HCT116 (cell line): ENCODE results near the gene INS. TPM values are rescaled to one million over a fixed set of nuclear protein-coding genes. Genes with fewer than 3 reads are reported as not detected.

ENCODE experiments used
- ATAC-seq: fragments of 200-7000 bp; cut with Tn5 transposase; 2 replicates; pipeline ENCODE4 v1.9.1; 2020; ENCODE audit warnings: mild to moderate bottlenecking, moderate library complexity
- BruUV-seq: library from RNA; stranded (reverse); fragments of 400-500 nt; replicated peaks from 2 replicates; lab custom pipeline; 2021; lab: Mats Ljungman, UMichigan
- CTCF ChIA-PET: fragments of 300-600 bp; sonication (Branson Sonifier 250); formaldehyde crosslinking; loops from one replicate; lab custom pipeline; 2021; ENCODE audit warnings: antibody characterized with exemption; lab: Charles Lee
- POLR2A ChIA-PET: fragments of 300-600, 350-600 bp; sonication (Branson Sonifier 250); formaldehyde crosslinking; loops from one replicate; lab custom pipeline; 2021; ENCODE audit warnings: antibody characterized with exemption; lab: Charles Lee
- RAD21 ChIA-PET, 2 experiments: fragments of 300-600 bp; sonication (Branson Sonifier 250); formaldehyde crosslinking; loops; one replicate each; lab custom pipeline; 2023; ENCODE audit warnings: low total read pairs in 2 of 2; ENCODE audit not compliant: uncharacterized antibody in 2 of 2, unreplicated experiment in 2 of 2, low non-redundant PET in 1 of 2; lab: Charles Lee
- DNase-seq: peaks from one replicate; pipeline ENCODE4 v3.0.0-alpha.2; 2010; ENCODE audit warnings: low read depth, low spot score
- H2AFZ ChIP-seq: fragments of 200-600 bp; shearing (Covaris generic), sonication (generic); 2 replicates; pipeline ENCODE4 v1.6.1; 2017; ENCODE audit warnings: low read depth, mixed run types, mixed read lengths, antibody characterized with exemption, low read length; ENCODE audit not compliant: poor library complexity, severe bottlenecking
- H3K27ac ChIP-seq: 2 replicates; pipeline ENCODE4 v1.5.1; 2012; ENCODE audit warnings: low read depth, low read length
- H3K27me3 ChIP-seq: fragments of 200-600 bp; sonication (generic); 2 replicates; pipeline ENCODE4 v1.6.1; 2016; ENCODE audit warnings: mixed run types, low read length, mixed read lengths; ENCODE audit not compliant: insufficient read depth
- H3K36me3 ChIP-seq, 2 experiments: fragments of 200-500 bp in 1 of 2; fragments of 200-600 bp in 1 of 2; sonication (Bioruptor generic) in 1 of 2; sonication (generic) in 1 of 2; 2 replicates each; pipeline versions ENCODE4 v1.5.1 to v1.6.1; 2014 to 2016; ENCODE audit warnings: low read length in 2 of 2, inconsistent platforms in 1 of 2, mixed read lengths in 1 of 2, mixed run types in 1 of 2; ENCODE audit not compliant: insufficient read depth in 2 of 2, control insufficient read depth in 1 of 2
- H3K4me1 ChIP-seq, 2 experiments: fragments of 200-600 bp in 1 of 2; sonication (generic) in 1 of 2; 2 replicates each; pipeline versions ENCODE4 v1.5.1 to v1.6.1; 2012 to 2017; ENCODE audit warnings: low read length in 2 of 2, inconsistent platforms in 1 of 2, mild to moderate bottlenecking in 1 of 2, mixed read lengths in 1 of 2, mixed run types in 1 of 2, moderate library complexity in 1 of 2; ENCODE audit not compliant: insufficient read depth in 2 of 2, control insufficient read depth in 1 of 2
- H3K4me2 ChIP-seq: fragments of 200-600 bp; sonication (generic); 2 replicates; pipeline ENCODE4 v1.6.1; 2017; ENCODE audit warnings: mixed run types, low read length, mixed read lengths
- H3K4me3 ChIP-seq, 2 experiments: fragments of 200-600 bp in 1 of 2; sonication (generic) in 1 of 2; replicated peaks in 1 of 2; 2 replicates each; pipeline ENCODE4 v1.5.1; 2011 to 2016; ENCODE audit warnings: low read length in 2 of 2, control low read depth in 1 of 2, low read depth in 1 of 2, mild to moderate bottlenecking in 1 of 2, mixed read lengths in 1 of 2, mixed run types in 1 of 2
- H3K79me2 ChIP-seq: fragments of 200-600 bp; sonication (generic); 2 replicates; pipeline ENCODE4 v1.6.1; 2017; ENCODE audit warnings: mild to moderate bottlenecking, mixed run types, low read length, moderate library complexity, mixed read lengths; ENCODE audit not compliant: insufficient read depth
- H3K9ac ChIP-seq: fragments of 200-600 bp; sonication (generic); 2 replicates; pipeline ENCODE4 v1.6.1; 2016; ENCODE audit warnings: low read length, mixed read lengths
- H3K9me2 ChIP-seq: fragments of 200-600 bp; sonication (generic), shearing (Covaris generic); 2 replicates; pipeline ENCODE4 v1.6.1; 2017; ENCODE audit warnings: mixed run types, mild to moderate bottlenecking, moderate library complexity; ENCODE audit not compliant: insufficient read depth
- H3K9me3 ChIP-seq, 2 experiments: fragments of 200-500 bp in 1 of 2; fragments of 200-600 bp in 1 of 2; sonication (Bioruptor generic) in 1 of 2; sonication (generic) in 1 of 2; 2 replicates each; pipeline ENCODE4 v1.6.1; 2014 to 2017; ENCODE audit warnings: low read length in 2 of 2, mixed read lengths in 2 of 2, inconsistent platforms in 1 of 2, low read depth in 1 of 2, mild to moderate bottlenecking in 1 of 2, mixed run types in 1 of 2, moderate library complexity in 1 of 2; ENCODE audit not compliant: control insufficient read depth in 1 of 2, insufficient read depth in 1 of 2
- H4K20me1 ChIP-seq: fragments of 200-600 bp; sonication (generic), shearing (Covaris generic); 2 replicates; pipeline ENCODE4 v1.6.1; 2017; ENCODE audit warnings: mixed run types, mild to moderate bottlenecking, moderate library complexity; ENCODE audit not compliant: insufficient read depth
- CEBPB ChIP-seq: IDR thresholded peaks from 2 replicates; pipeline ENCODE4 v1.6.1; 2012; ENCODE audit warnings: low read depth
- EZH2phosphoT487 ChIP-seq: fragments of 200-600 bp; IDR thresholded peaks from 2 replicates; pipeline ENCODE4 v1.6.1; 2018; ENCODE audit warnings: antibody characterized with exemption, borderline replicate concordance
- POLR2A ChIP-seq: IDR thresholded peaks from 2 replicates; pipeline ENCODE4 v1.7.0; 2011; ENCODE audit warnings: borderline replicate concordance; ENCODE audit not compliant: insufficient read depth, insufficient read length; ENCODE audit errors: extremely low read depth
- POLR2AphosphoS5 ChIP-seq: IDR thresholded peaks from 2 replicates; pipeline ENCODE4 v1.6.1; 2011; ENCODE audit warnings: mild to moderate bottlenecking, low read depth, low read length, moderate library complexity
- REST ChIP-seq: IDR thresholded peaks from 2 replicates; pipeline ENCODE4 v1.6.1; 2012; ENCODE audit warnings: low read depth
- YY1 ChIP-seq: IDR thresholded peaks from 2 replicates; pipeline ENCODE4 v1.6.1; 2011; ENCODE audit warnings: low read length, low read depth, moderate library complexity, mild to moderate bottlenecking; ENCODE audit not compliant: insufficient replicate concordance; ENCODE audit errors: extremely low read depth
- ZFX ChIP-seq: fragments of 450-650 bp; IDR thresholded peaks from 2 replicates; pipeline ENCODE4 v1.6.1; 2017
- intact Hi-C: fragments of 100-400 bp; cut with micrococcal nuclease; formaldehyde crosslinking; loops from 2 replicates; pipeline ENCODE4 v1.10.0; 2022
- total RNA-seq: library from RNA; stranded (reverse); gene quantifications from one replicate; pipeline ENCODE4 v1.2.1, GENCODE V29; 2021; ENCODE audit not compliant: unreplicated experiment
- TF ChIP-seq, protein P1 (sequence below): IDR thresholded peaks from 2 replicates; pipeline ENCODE4 v1.6.1; 2012
- TF ChIP-seq, protein P2 (sequence below): IDR thresholded peaks from 2 replicates; pipeline ENCODE4 v1.6.1; 2012

INS gene
- total RNA-seq, 1 experiment from 2014 or later = 0.44 TPM

GRCh38 chr11:2174361-2174760 is 13.4 kb upstream of the INS start:
- RAD21 ChIA-PET = no interaction called here
- Histone ChIP-seq H2AFZ (no peak overlapping the region), H3K36me3 (no peaks in the 10 kb centered on the region), H3K27ac (no peak overlapping the region), H4K20me1 (no peaks in the 10 kb centered on the region), H3K9ac (no peak overlapping the region), H3K27me3 (no peaks in the 10 kb centered on the region), H3K4me2 (no peak overlapping the region), H3K4me3 (no peak overlapping the region), H3K9me3 (no peaks in the 10 kb centered on the region), H3K4me1 (peaks cover 10 to 41% of the 10 kb centered on the region in 2 experiments), H3K79me2 (no peaks in the 10 kb centered on the region), H3K9me2 (no peaks in the 10 kb centered on the region)
- DNase-seq = no peak
- no peak for ATAC-seq
- BruUV-seq = no TSS peak
- CTCF ChIA-PET = no interaction called here
- TF ChIP-seq ZFX (no peak), YY1 (no peak), EZH2phosphoT487 (no peak), POLR2AphosphoS5 (no peak), POLR2A (no peak), CEBPB (no peak), REST (no peak)
- TF ChIP-seq, protein P1, sequence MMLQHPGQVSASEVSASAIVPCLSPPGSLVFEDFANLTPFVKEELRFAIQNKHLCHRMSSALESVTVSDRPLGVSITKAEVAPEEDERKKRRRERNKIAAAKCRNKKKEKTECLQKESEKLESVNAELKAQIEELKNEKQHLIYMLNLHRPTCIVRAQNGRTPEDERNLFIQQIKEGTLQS = no peak
- TF ChIP-seq, protein P2, sequence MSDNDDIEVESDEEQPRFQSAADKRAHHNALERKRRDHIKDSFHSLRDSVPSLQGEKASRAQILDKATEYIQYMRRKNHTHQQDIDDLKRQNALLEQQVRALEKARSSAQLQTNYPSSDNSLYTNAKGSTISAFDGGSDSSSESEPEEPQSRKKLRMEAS = no peak
- POLR2A ChIA-PET = no interaction called here
- intact Hi-C loops = no loop called here
